Endothelial cell of umbilical vein (primary cell): ENCODE results near the gene MEIOB.

ENCODE experiments used
- CTCF ChIP-seq, 2 donors: IDR thresholded peaks; 1 replicate in 1 of 2; 2 replicates in 1 of 2; pipeline ENCODE4 v1.5.1; 2011; ENCODE audit warnings: low read length in 2 of 2, mild to moderate bottlenecking in 2 of 2, moderate library complexity in 2 of 2, control low read depth in 1 of 2, inconsistent platforms in 1 of 2, low read depth in 1 of 2; ENCODE audit not compliant: insufficient read depth in 1 of 2; ENCODE audit errors: extremely low read depth in 1 of 2
- EZH2 ChIP-seq: IDR thresholded peaks from 2 replicates; pipeline ENCODE4 v1.6.1; 2012; ENCODE audit warnings: borderline replicate concordance, low read depth, mild to moderate bottlenecking, moderate library complexity, low read length, inconsistent platforms; ENCODE audit not compliant: severe bottlenecking
- MAX ChIP-seq: IDR thresholded peaks from 2 replicates; pipeline ENCODE4 v1.6.1; 2011; ENCODE audit not compliant: insufficient read depth, insufficient read length
- MYC ChIP-seq: IDR thresholded peaks from one replicate; pipeline ENCODE4 v1.6.1; 2011; ENCODE audit warnings: mild to moderate bottlenecking, low read depth, low read length
- POLR2A ChIP-seq: IDR thresholded peaks from 2 replicates; pipeline ENCODE4 v1.6.1; 2012; ENCODE audit warnings: low read depth, mild to moderate bottlenecking, control low read depth, low read length
- POLR2AphosphoS5 ChIP-seq: IDR thresholded peaks from 2 replicates; pipeline ENCODE4 v1.6.1; 2012; ENCODE audit warnings: low read depth, mild to moderate bottlenecking, control low read depth, low read length, moderate library complexity; ENCODE audit not compliant: insufficient read depth

- TF ChIP-seq CTCF (IDR thresholded peaks at IDR 0.05; ENCODE audit: extremely low read depth in 1 of 2, insufficient read depth in 1 of 2, low read depth in 1 of 2, low read length in 2 of 2) (no peak), MYC (no peak), POLR2A (no peak), POLR2AphosphoS5 (no peak), MAX (no peak), EZH2 (peak; percentile 31)
These were observed 47.5 kb upstream of the MEIOB start for GRCh38 chr16:1919327-1919998.
